ENCODE measurements around the gene DCTD. TPM values are rescaled to one million over a fixed set of nuclear protein-coding genes. Genes with fewer than 3 reads are reported as not detected.

Gene DCTD
- total and polyA plus RNA-seq, 2 donors: 40.0 to 65.8 TPM

GRCh38 chr4:182874304-182874751, 42.9 kb downstream of the DCTD start:
- no peaks in the 10 kb centered on the region for H3K4me1 ChIP-seq (ENCODE audit: control insufficient read depth in 2 of 2, insufficient read depth in 2 of 2, low read length in 2 of 2)
- 53% methylated on average over 12 of the region's 12 CpGs for WGBS

GRCh38 chr4:182873726-182874125, 43.5 kb downstream of the DCTD start:
- H3K4me1 ChIP-seq (ENCODE audit: control insufficient read depth in 2 of 2, insufficient read depth in 2 of 2, low read length in 2 of 2): no peaks in the 10 kb centered on the region
- peaks cover 0 to 1% of the 10 kb centered on the region in 2 donors for H3K9me3 ChIP-seq (ENCODE audit: control insufficient read depth in 2 of 2, insufficient read depth in 1 of 2, low read length in 1 of 2)
- no peaks in the 10 kb centered on the region for H3K27me3 ChIP-seq (ENCODE audit: control insufficient read depth in 2 of 2, insufficient read depth in 1 of 2, low read length in 1 of 2)
- no peaks in the 10 kb centered on the region for H3K36me3 ChIP-seq (ENCODE audit: control insufficient read depth in 2 of 2, insufficient read depth in 2 of 2, low read length in 1 of 2)
- WGBS: 96% methylated on average over 13 of the region's 13 CpGs
- H3K27ac ChIP-seq (ENCODE audit: low read depth in 1 of 2, low read length in 1 of 2): no peak overlapping the region
- H3K4me3 ChIP-seq (ENCODE audit: low read length in 2 of 2): no peak overlapping the region
- DNase-seq (ENCODE audit: low read depth in 6 of 9, low spot score in 9 of 9): no peak

More at GRCh38 chr4:182874304-182874751, 42.9 kb downstream of the DCTD start:
- H3K36me3 ChIP-seq (ENCODE audit: control insufficient read depth in 2 of 2, insufficient read depth in 2 of 2, low read length in 1 of 2): no peaks in the 10 kb centered on the region
- no peaks in the 10 kb centered on the region for H3K27me3 ChIP-seq (ENCODE audit: control insufficient read depth in 2 of 2, insufficient read depth in 1 of 2, low read length in 1 of 2)
- DNase-seq (ENCODE audit: low read depth in 6 of 9, low spot score in 9 of 9): no peak
- H3K9me3 ChIP-seq (ENCODE audit: control insufficient read depth in 2 of 2, insufficient read depth in 1 of 2, low read length in 1 of 2): peaks cover 0 to 1% of the 10 kb centered on the region in 2 donors
- no peak overlapping the region for H3K4me3 ChIP-seq (ENCODE audit: low read length in 2 of 2)
- no peak overlapping the region for H3K27ac ChIP-seq (ENCODE audit: low read depth in 1 of 2, low read length in 1 of 2)

GRCh38 chr4:182873289-182873688, 43.9 kb downstream of the DCTD start:
- DNase-seq (ENCODE audit: low read depth in 6 of 9, low spot score in 9 of 9): no peak
- H3K27me3 ChIP-seq (ENCODE audit: control insufficient read depth in 2 of 2, insufficient read depth in 1 of 2, low read length in 1 of 2): no peaks in the 10 kb centered on the region
- 98% methylated on average over 15 of the region's 15 CpGs for WGBS
- H3K4me1 ChIP-seq (ENCODE audit: control insufficient read depth in 2 of 2, insufficient read depth in 2 of 2, low read length in 2 of 2): no peaks in the 10 kb centered on the region
- no peak overlapping the region for H3K27ac ChIP-seq (ENCODE audit: low read depth in 1 of 2, low read length in 1 of 2)
- H3K36me3 ChIP-seq (ENCODE audit: control insufficient read depth in 2 of 2, insufficient read depth in 2 of 2, low read length in 1 of 2): no peaks in the 10 kb centered on the region
- H3K9me3 ChIP-seq (ENCODE audit: control insufficient read depth in 2 of 2, insufficient read depth in 1 of 2, low read length in 1 of 2): peaks cover 0 to 1% of the 10 kb centered on the region in 2 donors
- H3K4me3 ChIP-seq (ENCODE audit: low read length in 2 of 2): no peak overlapping the region

- WGBS: 94% methylated on average over 13 of the region's 13 CpGs
These were observed 44.3 kb downstream of the DCTD start for GRCh38 chr4:182872886-182873285.

DNA sequence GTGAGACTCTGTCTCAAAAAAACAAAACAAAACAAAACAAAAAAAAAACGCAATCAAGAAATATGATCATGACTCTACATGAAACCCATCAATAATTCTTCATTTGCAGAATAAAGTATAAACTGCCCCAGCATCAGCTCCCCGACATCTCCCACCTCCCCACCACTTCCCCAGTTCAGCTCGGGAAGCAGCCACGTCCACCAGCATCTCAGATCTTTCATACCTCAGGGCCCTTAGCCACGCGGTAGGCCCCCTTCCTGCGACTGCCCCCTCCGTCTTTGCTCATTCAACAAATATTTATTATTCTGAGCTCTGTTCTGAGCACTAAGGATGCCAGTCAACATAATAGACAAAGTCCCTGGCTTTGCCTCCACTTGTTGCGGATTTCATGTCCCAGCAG, 45.6 kb downstream of the DCTD start:
- 87% methylated on average over 9 of the region's 9 CpGs for WGBS
- DNase-seq (ENCODE audit: low read depth in 6 of 9, low spot score in 9 of 9): no peak
- Histone ChIP-seq H3K4me3 (ENCODE audit: low read length in 2 of 2) (no peak overlapping the region), H3K27ac (ENCODE audit: low read depth in 1 of 2, low read length in 1 of 2) (no peak overlapping the region), H3K36me3 (ENCODE audit: control insufficient read depth in 2 of 2, insufficient read depth in 2 of 2, low read length in 1 of 2) (no peaks in the 10 kb centered on the region), H3K4me1 (ENCODE audit: control insufficient read depth in 2 of 2, insufficient read depth in 2 of 2, low read length in 2 of 2) (no peaks in the 10 kb centered on the region), H3K27me3 (ENCODE audit: control insufficient read depth in 2 of 2, insufficient read depth in 1 of 2, low read length in 1 of 2) (no peaks in the 10 kb centered on the region), H3K9me3 (ENCODE audit: control insufficient read depth in 2 of 2, insufficient read depth in 1 of 2, low read length in 1 of 2) (peaks cover 0 to 1% of the 10 kb centered on the region in 2 donors)

More at GRCh38 chr4:182872886-182873285, 44.3 kb downstream of the DCTD start:
- Histone ChIP-seq H3K9me3 (ENCODE audit: control insufficient read depth in 2 of 2, insufficient read depth in 1 of 2, low read length in 1 of 2) (peaks cover 0 to 1% of the 10 kb centered on the region in 2 donors), H3K36me3 (ENCODE audit: control insufficient read depth in 2 of 2, insufficient read depth in 2 of 2, low read length in 1 of 2) (no peaks in the 10 kb centered on the region), H3K4me1 (ENCODE audit: control insufficient read depth in 2 of 2, insufficient read depth in 2 of 2, low read length in 2 of 2) (no peaks in the 10 kb centered on the region), H3K4me3 (ENCODE audit: low read length in 2 of 2) (no peak overlapping the region), H3K27ac (ENCODE audit: low read depth in 1 of 2, low read length in 1 of 2) (no peak overlapping the region), H3K27me3 (ENCODE audit: control insufficient read depth in 2 of 2, insufficient read depth in 1 of 2, low read length in 1 of 2) (no peaks in the 10 kb centered on the region)
- no peak for DNase-seq (ENCODE audit: low read depth in 6 of 9, low spot score in 9 of 9)

DNA sequence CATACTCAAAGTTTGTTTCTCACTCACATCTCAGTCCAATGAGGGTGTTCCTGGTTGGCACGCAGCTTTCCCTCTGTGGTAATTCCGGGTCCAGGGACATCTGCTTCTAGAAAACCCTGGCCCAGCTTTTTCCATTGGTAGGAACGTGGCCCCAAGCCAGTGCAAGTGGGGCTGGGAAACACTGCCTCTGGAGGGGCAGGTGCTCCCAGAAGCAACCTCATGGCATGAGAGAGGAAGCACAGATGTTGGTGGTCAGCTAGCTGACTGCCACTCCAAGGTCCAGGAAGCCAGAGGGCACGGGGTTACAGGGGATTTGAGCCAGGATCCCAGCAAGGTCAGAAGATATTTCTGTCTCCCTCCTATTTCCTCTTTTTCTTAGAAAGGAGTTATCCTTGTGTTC, 47.5 kb downstream of the DCTD start:
- no peak overlapping the region for H3K27ac ChIP-seq (ENCODE audit: low read depth in 1 of 2, low read length in 1 of 2)

DNA sequence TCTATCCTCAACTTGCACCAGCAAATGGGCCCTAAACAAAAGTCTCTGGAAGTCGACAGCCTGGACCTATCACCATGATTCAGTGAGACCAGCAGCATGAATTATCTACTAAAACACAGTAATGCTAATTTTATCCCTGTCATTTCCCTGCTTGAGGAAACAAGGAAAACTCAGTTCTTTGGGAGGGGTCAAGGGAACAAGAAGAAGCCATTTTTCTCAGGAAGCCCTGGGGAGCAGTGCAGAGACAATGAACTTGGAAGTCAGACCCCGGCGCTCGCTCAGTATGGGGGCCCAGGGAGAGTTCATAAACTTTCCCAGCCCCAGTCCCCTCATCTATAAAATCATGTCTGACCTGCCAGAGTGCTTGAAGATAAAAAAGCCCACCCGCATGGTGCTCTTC, 50.4 kb downstream of the DCTD start:
- WGBS: 98% methylated on average over 5 of the region's 5 CpGs
- peaks cover 0 to 5% of the 10 kb centered on the region in 2 donors for H3K4me1 ChIP-seq (ENCODE audit: control insufficient read depth in 2 of 2, insufficient read depth in 2 of 2, low read length in 2 of 2)
- no peak overlapping the region for H3K27ac ChIP-seq (ENCODE audit: low read depth in 1 of 2, low read length in 1 of 2)
- no peaks in the 10 kb centered on the region for H3K9me3 ChIP-seq (ENCODE audit: control insufficient read depth in 2 of 2, insufficient read depth in 1 of 2, low read length in 1 of 2)
- no peaks in the 10 kb centered on the region for H3K36me3 ChIP-seq (ENCODE audit: control insufficient read depth in 2 of 2, insufficient read depth in 2 of 2, low read length in 1 of 2)
- no peak overlapping the region for H3K4me3 ChIP-seq (ENCODE audit: low read length in 2 of 2)
- no peak for DNase-seq (ENCODE audit: low read depth in 6 of 9, low spot score in 9 of 9)
- H3K27me3 ChIP-seq (ENCODE audit: control insufficient read depth in 2 of 2, insufficient read depth in 1 of 2, low read length in 1 of 2): no peaks in the 10 kb centered on the region

More for the DNA sequence above, 47.5 kb downstream of the DCTD start:
- H3K4me3 ChIP-seq (ENCODE audit: low read length in 2 of 2): no peak overlapping the region
- 88% methylated on average over 4 of the region's 4 CpGs for WGBS
- H3K36me3 ChIP-seq (ENCODE audit: control insufficient read depth in 2 of 2, insufficient read depth in 2 of 2, low read length in 1 of 2): no peaks in the 10 kb centered on the region
- H3K4me1 ChIP-seq (ENCODE audit: control insufficient read depth in 2 of 2, insufficient read depth in 2 of 2, low read length in 2 of 2): no peaks in the 10 kb centered on the region
- DNase-seq (ENCODE audit: low read depth in 6 of 9, low spot score in 9 of 9): no peak
- no peaks in the 10 kb centered on the region for H3K27me3 ChIP-seq (ENCODE audit: control insufficient read depth in 2 of 2, insufficient read depth in 1 of 2, low read length in 1 of 2)
- peaks cover 0 to 1% of the 10 kb centered on the region in 2 donors for H3K9me3 ChIP-seq (ENCODE audit: control insufficient read depth in 2 of 2, insufficient read depth in 1 of 2, low read length in 1 of 2)

GRCh38 chr4:182863501-182863900, 53.7 kb downstream of the DCTD start:
- H3K27ac ChIP-seq (ENCODE audit: low read depth in 1 of 2, low read length in 1 of 2): no peak overlapping the region
- H3K36me3 ChIP-seq (ENCODE audit: control insufficient read depth in 2 of 2, insufficient read depth in 2 of 2, low read length in 1 of 2): no peaks in the 10 kb centered on the region
- H3K9me3 ChIP-seq (ENCODE audit: control insufficient read depth in 2 of 2, insufficient read depth in 1 of 2, low read length in 1 of 2): peaks cover 0 to 3% of the 10 kb centered on the region in 2 donors
- H3K27me3 ChIP-seq (ENCODE audit: control insufficient read depth in 2 of 2, insufficient read depth in 1 of 2, low read length in 1 of 2): no peaks in the 10 kb centered on the region
- 63% methylated on average over 6 of the region's 6 CpGs for WGBS
- H3K4me3 ChIP-seq (ENCODE audit: low read length in 2 of 2): no peak overlapping the region
- DNase-seq (ENCODE audit: low read depth in 6 of 9, low spot score in 9 of 9): no peak
- H3K4me1 ChIP-seq (ENCODE audit: control insufficient read depth in 2 of 2, insufficient read depth in 2 of 2, low read length in 2 of 2): peaks cover 0 to 5% of the 10 kb centered on the region in 2 donors

- DNase-seq (ENCODE audit: low read depth in 6 of 9, low spot score in 9 of 9): no peak
- Histone ChIP-seq H3K4me1 (ENCODE audit: control insufficient read depth in 2 of 2, insufficient read depth in 2 of 2, low read length in 2 of 2) (peaks cover 0 to 5% of the 10 kb centered on the region in 2 donors), H3K4me3 (ENCODE audit: low read length in 2 of 2) (no peak overlapping the region), H3K27ac (ENCODE audit: low read depth in 1 of 2, low read length in 1 of 2) (no peak overlapping the region), H3K36me3 (ENCODE audit: control insufficient read depth in 2 of 2, insufficient read depth in 2 of 2, low read length in 1 of 2) (no peaks in the 10 kb centered on the region), H3K27me3 (ENCODE audit: control insufficient read depth in 2 of 2, insufficient read depth in 1 of 2, low read length in 1 of 2) (no peaks in the 10 kb centered on the region), H3K9me3 (ENCODE audit: control insufficient read depth in 2 of 2, insufficient read depth in 1 of 2, low read length in 1 of 2) (peaks cover 0 to 3% of the 10 kb centered on the region in 2 donors)
- WGBS: 92% methylated on average over 12 of the region's 12 CpGs
These were observed 54.3 kb downstream of the DCTD start for GRCh38 chr4:182862921-182863320.

Measured in thymus (tissue), 11 donors.